SK-N-MC (cell line): ENCODE measurements around the gene OSBPL1A.

Experiments used
- EZH2 ChIP-seq: fragments of 200-600 bp; sonication (generic); IDR thresholded peaks from one replicate; pipeline ENCODE4 v1.6.1; 2017; ENCODE audit warnings: antibody characterized with exemption
- FOXP2 ChIP-seq: optimal IDR thresholded peaks from 2 replicates; pipeline ENCODE3; 2011; ENCODE audit warnings: mild to moderate bottlenecking, moderate library complexity; ENCODE audit not compliant: insufficient read depth; ENCODE audit errors: extremely low read length, control extremely low read depth
- POLR2AphosphoS5 ChIP-seq: IDR thresholded peaks from 2 replicates; pipeline ENCODE4 v1.6.1; 2012; ENCODE audit warnings: mild to moderate bottlenecking, low read depth, low read length, borderline replicate concordance

- no peak for TF ChIP-seq EZH2
- no peak for TF ChIP-seq POLR2AphosphoS5
- no peak for TF ChIP-seq FOXP2
These were observed 208.6 kb downstream of the OSBPL1A start for GRCh38 chr18:24189007-24189528.
